Epithelial cell of esophagus (primary cell): ENCODE results near the gene COL25A1.

Source experiments
- DNase-seq: peaks from one replicate; pipeline ENCODE4 v3.0.0; 2010; ENCODE audit warnings: low read depth
- H3K4me3 ChIP-seq: 2 replicates; pipeline ENCODE4 v1.5.1; 2011; ENCODE audit warnings: mild to moderate bottlenecking, low read length, control low read depth
- TF ChIP-seq, protein P1 (sequence below): IDR thresholded peaks from 2 replicates; pipeline ENCODE4 v1.5.1; 2011; ENCODE audit warnings: low read depth, mild to moderate bottlenecking, low read length, control low read depth, inconsistent platforms; ENCODE audit not compliant: insufficient read depth; ENCODE audit errors: missing control alignments

COL25A1 gene

GRCh38 chr4:109238746-109239145 lies 63.7 kb downstream of the COL25A1 start:
- DNase-seq: no peak
- TF ChIP-seq, protein P1, sequence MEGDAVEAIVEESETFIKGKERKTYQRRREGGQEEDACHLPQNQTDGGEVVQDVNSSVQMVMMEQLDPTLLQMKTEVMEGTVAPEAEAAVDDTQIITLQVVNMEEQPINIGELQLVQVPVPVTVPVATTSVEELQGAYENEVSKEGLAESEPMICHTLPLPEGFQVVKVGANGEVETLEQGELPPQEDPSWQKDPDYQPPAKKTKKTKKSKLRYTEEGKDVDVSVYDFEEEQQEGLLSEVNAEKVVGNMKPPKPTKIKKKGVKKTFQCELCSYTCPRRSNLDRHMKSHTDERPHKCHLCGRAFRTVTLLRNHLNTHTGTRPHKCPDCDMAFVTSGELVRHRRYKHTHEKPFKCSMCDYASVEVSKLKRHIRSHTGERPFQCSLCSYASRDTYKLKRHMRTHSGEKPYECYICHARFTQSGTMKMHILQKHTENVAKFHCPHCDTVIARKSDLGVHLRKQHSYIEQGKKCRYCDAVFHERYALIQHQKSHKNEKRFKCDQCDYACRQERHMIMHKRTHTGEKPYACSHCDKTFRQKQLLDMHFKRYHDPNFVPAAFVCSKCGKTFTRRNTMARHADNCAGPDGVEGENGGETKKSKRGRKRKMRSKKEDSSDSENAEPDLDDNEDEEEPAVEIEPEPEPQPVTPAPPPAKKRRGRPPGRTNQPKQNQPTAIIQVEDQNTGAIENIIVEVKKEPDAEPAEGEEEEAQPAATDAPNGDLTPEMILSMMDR: no peak

GRCh38 chr4:109235683-109236082 lies 66.8 kb downstream of the COL25A1 start:
- DNase-seq: no peak
- no peak overlapping the region for H3K4me3 ChIP-seq
- TF ChIP-seq, protein P1: no peak

More at GRCh38 chr4:109238746-109239145, 63.7 kb downstream of the COL25A1 start:
- H3K4me3 ChIP-seq: no peak overlapping the region

GRCh38 chr4:109234596-109234995 lies 67.9 kb downstream of the COL25A1 start:
- TF ChIP-seq, protein P1: no peak

GRCh38 chr4:109233570-109233969 lies 68.9 kb downstream of the COL25A1 start:
- DNase-seq: peak; percentile 54
- TF ChIP-seq, protein P1: no peak
- H3K4me3 ChIP-seq: no peak overlapping the region

More at GRCh38 chr4:109234596-109234995, 67.9 kb downstream of the COL25A1 start:
- no peak for DNase-seq
- no peak overlapping the region for H3K4me3 ChIP-seq

GRCh38 chr4:109232681-109233080 lies 69.8 kb downstream of the COL25A1 start:
- TF ChIP-seq, protein P1: no peak
- H3K4me3 ChIP-seq: no peak overlapping the region
- no peak for DNase-seq

DNA sequence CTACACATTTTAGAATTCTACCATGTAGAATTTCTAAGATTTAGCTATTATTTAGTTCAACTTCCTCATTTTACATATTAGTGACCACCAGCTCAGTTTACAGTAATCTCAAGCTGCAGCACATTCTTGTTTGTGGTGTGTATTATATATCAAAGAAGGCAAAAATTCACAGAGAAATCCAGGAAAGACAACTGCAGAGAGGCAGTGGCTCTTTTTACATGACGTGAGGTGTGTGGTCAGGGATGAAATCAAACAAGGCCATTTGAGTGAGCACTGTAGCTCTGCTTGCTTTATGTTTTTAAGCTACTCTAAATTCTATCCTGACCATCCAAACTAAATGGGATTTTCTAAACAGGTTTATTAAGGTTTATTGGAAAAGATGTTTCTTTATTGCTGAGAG lies 71.1 kb downstream of the COL25A1 start:
- TF ChIP-seq, protein P1: no peak
- DNase-seq: no peak

DNA sequence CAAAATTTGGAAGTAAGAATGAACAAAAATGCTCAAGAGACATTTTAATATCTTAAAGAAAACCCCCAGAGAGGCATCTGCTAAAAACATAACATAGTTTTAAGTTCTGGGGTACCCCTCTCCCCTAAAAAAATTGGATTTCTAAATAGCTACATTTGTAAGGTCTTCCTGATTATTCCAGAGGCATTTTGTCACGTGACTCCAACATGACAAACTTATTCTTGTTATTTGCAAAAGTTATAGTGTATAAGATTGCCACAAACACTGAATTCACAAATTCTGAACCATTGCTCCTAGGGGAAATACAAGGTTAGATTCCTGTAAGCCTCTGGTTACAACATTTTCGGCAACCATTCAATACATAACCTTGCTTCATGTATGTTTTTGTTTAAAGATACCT lies 73.4 kb downstream of the COL25A1 start:
- no peak for DNase-seq
- TF ChIP-seq, protein P1: no peak
- H3K4me3 ChIP-seq: no peak overlapping the region

More for the DNA sequence above, 71.1 kb downstream of the COL25A1 start:
- H3K4me3 ChIP-seq: no peak overlapping the region
